Fibroblast of the conjunctiva (primary cell): Measurements from ENCODE around the gene CLASRP.

Experiments used
- DNase-seq: peaks from one replicate; pipeline ENCODE4 v3.0.0-alpha.2; 2010; ENCODE audit warnings: low read depth

The CLASRP gene

DNA sequence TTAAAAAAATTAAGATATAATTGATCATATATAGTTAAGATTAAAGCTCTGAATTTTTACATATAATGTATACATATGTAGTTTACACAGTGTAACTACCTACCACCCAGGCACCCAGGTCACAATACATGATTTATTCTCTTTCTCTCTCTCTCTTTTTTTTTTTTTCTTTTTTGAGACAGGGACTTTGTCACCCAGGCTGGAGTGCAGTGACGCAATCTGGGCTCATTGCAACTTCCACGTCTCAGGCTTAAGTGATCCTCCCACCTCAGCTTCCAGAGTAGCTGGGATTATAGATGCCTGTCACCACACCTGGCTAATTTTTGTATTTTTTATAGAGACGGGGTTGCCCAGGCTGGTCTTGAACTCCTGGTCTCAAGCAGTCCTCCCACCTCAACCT, 18.8 kb upstream of the CLASRP start:
- no peak for DNase-seq

GRCh38 chr19:45021971-45022370, 16.9 kb upstream of the CLASRP start:
- DNase-seq: no peak

DNA sequence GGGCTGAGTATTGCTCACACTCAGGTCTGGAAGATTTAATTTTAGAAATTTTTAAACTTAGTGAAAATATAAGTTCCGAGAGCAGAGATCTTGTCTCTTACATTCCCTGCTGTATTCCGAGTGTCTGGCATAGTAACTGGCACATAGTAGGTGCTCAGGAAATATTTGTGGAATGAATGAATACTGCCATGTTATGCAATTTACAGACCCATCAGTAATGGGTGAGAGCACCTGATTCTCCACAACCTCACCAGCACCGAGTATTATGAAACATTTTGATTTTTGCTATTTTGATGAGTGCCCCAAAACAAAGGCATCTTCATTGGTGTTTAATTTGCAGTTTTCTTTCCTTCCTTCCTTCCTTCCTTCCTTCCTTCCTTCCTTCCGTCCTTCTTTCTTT, 15.8 kb upstream of the CLASRP start:
- DNase-seq: no peak

GRCh38 chr19:45025264-45025663, 13.6 kb upstream of the CLASRP start:
- no peak for DNase-seq

DNA sequence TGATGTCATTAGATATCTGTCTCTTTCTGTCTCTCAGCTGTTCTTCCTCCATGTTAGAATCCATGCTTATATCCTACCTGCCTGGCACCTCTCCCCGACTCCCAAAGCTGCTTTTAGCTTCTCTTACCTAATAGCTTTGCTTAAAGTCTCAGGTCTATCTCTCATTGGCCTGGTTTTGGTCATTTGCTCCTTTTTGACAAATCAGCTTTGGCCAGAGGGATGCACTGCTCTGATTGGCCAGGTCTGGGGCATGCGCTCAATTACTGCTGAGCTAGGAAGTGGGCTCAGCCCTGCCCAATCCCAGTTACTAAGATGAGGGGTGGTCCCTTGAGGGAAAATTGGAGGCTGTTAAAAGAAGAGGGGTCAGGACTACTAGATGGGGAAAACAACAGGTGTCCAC, 11.5 kb upstream of the CLASRP start:
- no peak for DNase-seq

DNA sequence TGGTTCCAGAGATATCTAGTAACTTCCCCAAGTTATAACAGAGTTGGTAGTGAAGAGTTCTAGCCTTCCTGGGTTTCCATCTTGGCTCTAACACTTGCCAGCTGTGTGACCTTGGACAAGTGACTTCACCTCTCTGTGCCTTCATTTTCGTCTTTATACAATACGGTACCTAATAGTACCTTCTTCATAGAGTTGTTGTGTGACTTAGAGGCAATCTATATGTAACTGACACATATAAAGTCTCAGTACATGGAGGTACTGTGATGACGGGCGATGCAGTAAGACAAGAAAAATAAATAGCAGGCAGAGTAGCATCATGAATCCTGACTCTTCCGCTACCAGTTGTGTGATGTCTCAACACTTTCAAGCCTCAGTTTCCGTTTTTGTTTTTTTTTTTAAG, 8.0 kb upstream of the CLASRP start:
- DNase-seq: no peak

DNA sequence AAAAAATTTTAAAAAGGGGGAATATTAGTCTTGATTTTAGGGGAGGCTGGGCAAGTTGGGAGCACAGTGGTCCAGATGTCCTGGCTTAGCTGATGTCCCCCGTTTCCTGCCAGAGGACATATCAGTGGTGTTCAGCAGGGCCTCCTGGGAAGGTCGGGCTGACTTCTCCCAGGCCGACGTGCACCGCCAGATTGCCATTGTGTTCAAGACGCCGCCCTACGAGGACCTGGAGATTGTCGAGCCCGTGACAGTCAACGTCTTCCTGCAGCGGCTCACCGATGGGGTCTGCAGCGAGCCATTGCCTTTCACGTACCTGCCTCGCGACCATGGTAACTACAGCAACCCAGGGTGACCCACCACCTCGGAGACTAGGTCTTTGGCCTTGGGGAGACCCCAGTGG, 6.4 kb upstream of the CLASRP start:
- DNase-seq: no peak

DNA sequence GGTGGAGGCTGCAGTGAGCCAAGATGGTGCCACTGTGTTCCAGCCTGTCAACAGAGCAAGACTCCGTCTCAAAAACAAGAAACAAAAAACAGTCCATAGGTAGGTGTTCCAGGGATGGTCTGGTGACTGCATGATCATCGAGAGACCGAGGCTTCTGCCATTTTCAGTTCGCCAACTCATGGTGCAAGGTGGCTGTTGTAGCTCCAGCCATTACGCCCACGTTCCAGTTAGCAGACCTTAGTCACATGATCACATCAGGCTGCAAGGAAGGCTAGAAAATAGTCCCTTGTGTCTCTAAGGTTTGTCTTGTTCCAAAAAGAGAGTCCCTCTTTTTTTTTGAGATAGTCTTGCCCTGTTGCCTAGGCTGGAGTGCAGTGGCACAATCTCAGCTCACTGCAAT, 3.1 kb upstream of the CLASRP start:
- no peak for DNase-seq

- DNase-seq: no peak
Measured at GRCh38 chr19:45037393-45038169, 1.3 kb upstream of the CLASRP start.

GRCh38 chr19:45040059-45040771, 1.4 kb downstream of the CLASRP start:
- no peak for DNase-seq

GRCh38 chr19:45041125-45041524, 2.3 kb downstream of the CLASRP start:
- DNase-seq: no peak

- no peak for DNase-seq
Measured at GRCh38 chr19:45045671-45046353, 7.0 kb downstream of the CLASRP start.

DNA sequence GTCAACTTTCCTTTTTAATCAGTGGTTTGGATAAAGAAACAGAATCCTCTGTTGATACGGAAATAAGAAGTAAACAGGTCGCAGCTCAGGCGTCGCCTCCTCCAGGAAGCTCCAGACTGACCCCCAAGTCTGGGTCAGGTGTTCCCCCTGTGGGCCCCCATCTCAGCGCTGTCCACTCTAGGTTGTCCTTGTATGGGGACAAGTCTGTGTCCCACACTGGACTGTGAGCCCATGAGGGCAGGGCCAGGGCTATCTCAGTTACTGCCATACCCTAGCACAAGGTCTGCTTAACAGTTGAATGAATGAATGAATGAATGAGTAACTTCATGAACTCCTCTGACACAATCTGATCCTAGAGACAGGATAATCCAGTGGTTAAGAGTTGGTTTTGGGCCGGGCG, 7.5 kb downstream of the CLASRP start:
- no peak for DNase-seq

DNA sequence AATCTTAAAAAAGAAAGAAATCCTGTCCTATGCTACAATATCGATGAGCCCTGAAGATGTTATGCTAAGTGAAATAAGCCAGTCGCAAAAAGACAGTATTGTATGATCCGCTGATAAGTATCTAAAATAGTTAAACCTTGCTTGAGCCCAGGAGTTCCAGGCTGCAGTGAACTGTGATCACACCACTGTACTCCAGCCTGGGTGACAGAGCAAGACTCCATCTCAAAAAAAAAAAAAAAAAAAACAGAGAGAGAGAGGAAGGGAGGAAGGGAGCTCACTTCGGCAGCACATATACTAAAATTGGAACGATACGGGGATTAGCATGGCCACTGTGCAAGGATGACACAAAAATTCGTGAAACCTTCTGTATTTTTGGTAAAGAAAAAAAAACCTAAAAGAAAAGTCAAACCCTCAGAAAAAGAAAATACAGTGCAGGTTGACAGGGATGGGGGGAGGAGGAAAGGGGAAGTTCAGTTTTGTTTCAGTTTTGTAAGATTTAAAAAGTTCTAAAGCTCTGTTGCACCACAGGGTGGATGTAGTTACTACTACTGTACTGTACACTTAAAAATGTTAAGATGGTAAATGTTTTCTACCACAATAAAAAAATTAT, 8.4 kb downstream of the CLASRP start:
- no peak for DNase-seq

GRCh38 chr19:45049073-45049736, 10.4 kb downstream of the CLASRP start:
- no peak for DNase-seq

DNA sequence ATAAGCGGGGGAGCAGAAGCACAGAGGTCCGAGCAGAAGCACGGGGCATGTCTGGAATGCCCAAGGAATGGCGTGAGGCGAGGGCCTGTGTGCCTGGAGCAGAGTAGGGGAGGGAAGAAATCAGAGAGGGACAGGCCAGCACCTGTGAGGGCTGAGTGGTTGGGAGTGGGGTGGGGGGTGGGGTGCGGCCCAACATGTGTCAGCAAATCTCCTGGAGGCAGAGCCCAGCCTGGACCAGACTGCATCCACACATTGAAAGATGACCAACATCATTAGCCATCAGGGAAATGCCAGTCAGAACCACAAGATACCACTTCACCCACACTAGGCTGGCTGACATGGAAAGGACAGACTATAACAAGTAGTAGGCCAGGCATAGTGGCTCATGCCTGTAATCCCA, 11.2 kb downstream of the CLASRP start:
- no peak for DNase-seq

- no peak for DNase-seq
Measured at GRCh38 chr19:45051929-45052579, 13.2 kb downstream of the CLASRP start.

- no peak for DNase-seq
Measured at GRCh38 chr19:45056831-45057230, 18.0 kb downstream of the CLASRP start.

GRCh38 chr19:45057444-45057843, 18.6 kb downstream of the CLASRP start:
- no peak for DNase-seq

DNA sequence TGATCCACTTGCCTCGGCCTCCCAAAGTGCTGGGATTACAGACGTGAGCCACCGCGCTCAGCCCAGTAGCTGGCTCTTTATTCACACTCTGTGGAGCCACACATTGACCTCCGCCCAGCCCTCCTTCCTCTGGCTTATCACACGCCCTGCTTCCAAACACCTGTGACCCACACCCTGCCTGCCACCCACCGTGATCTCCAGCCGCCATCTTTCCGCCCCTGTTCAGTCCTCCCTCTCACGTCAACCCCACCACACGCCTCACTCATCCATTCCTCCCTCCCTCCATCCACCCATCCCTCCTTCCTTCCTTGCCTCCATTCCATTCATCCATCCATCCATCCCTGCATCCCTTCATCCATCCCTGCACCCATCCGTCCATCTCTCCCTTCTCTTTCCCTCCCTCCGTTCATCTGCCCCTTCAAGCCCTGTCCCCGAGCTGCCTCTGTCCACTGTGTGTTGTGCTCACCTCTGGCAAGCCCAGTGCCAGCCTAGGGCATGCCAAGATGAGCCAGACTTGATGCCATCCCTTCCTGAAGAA, 19.8 kb downstream of the CLASRP start:
- no peak for DNase-seq

- DNase-seq: peak; percentile 68
Measured at GRCh38 chr19:45059258-45059965, 20.6 kb downstream of the CLASRP start.
